K562 (cell line): ENCODE data around the gene ALG6. TPM values are rescaled to one million over a fixed set of nuclear protein-coding genes. Genes with fewer than 3 reads are reported as not detected.

Experiments
- BHLHE40 ChIP-seq: IDR thresholded peaks from 2 replicates; pipeline ENCODE4 v1.6.1; 2011; ENCODE audit warnings: low read length, improper control_type of control experiment
- CXXC5 ChIP-seq: fragments of 250-450 bp; sonication (Bioruptor Pico); IDR thresholded peaks from 2 replicates; pipeline ENCODE4 v1.8.0; 2022; ENCODE audit warnings: inconsistent platforms, mild to moderate bottlenecking, moderate library complexity
- RAD21 ChIP-seq, 2 experiments: fragments of 250-450 bp in 1 of 2; fragments of 450-650 bp in 1 of 2; sonication (Bioruptor Pico) in 1 of 2; formaldehyde crosslinking in 1 of 2; IDR thresholded peaks in 1 of 2; conservative IDR thresholded peaks in 1 of 2; 2 replicates each; pipeline versions ENCODE4 v1.4.0 to v1.8.0; 2020 to 2022; ENCODE audit warnings: mild to moderate bottlenecking in 2 of 2, moderate library complexity in 1 of 2
- ZFPM2 ChIP-seq: fragments of 250-450 bp; sonication (Bioruptor Pico); IDR thresholded peaks from 2 replicates; pipeline ENCODE4 v1.5.1; 2022; ENCODE audit warnings: mild to moderate bottlenecking
- ZNF764 ChIP-seq: fragments of 250-450 bp; sonication (Bioruptor Pico); IDR thresholded peaks from 2 replicates; pipeline ENCODE4 v1.4.0; 2020; ENCODE audit warnings: low read depth, mild to moderate bottlenecking, moderate library complexity
- polyA plus RNA-seq, 8 experiments: library from polyadenylated mRNA; depleted of rRNA in 4 of 8; stranded (reverse) in 5 of 8; unstranded in 3 of 8; fragments of >200 nt; fragmentation: Nextera tagmentation in 2 of 8; fragmentation: Illumina TruSeq in 1 of 8; extraction: Ambion mirVana in 2 of 8; extraction: Trizol in 1 of 8; gene quantifications; 2 replicates each; pipeline versions ENCODE4 v1.2.1 to v1.2.3, GENCODE V29; 2011 to 2014; ENCODE audit warnings: inconsistent platforms in 1 of 8, missing spikeins in 1 of 8
- total RNA-seq, 7 experiments: library from RNA; depleted of rRNA in 6 of 7; stranded (reverse); fragments of >200 nt in 6 of 7; fragmentation: Illumina TruSeq in 2 of 7; extraction: Trizol in 2 of 7; gene quantifications; 2 replicates each; pipeline versions ENCODE4 v1.2.1 to v1.2.3, GENCODE V29; 2011 to 2021; ENCODE audit warnings: low replicate concordance in 1 of 7
- TF ChIP-seq, protein P1 (sequence below), 2 experiments: fragments of 450-650 bp; formaldehyde crosslinking in 1 of 2; IDR thresholded peaks; 2 replicates each; pipeline versions ENCODE4 v1.4.0 to v1.6.1; 2014 to 2020; ENCODE audit warnings: mild to moderate bottlenecking in 2 of 2, borderline replicate concordance in 1 of 2, low read depth in 1 of 2
- TF ChIP-seq, protein P2 (sequence below): fragments of 450-650 bp; IDR thresholded peaks from 2 replicates; pipeline ENCODE4 v1.6.1; 2016; ENCODE audit warnings: mild to moderate bottlenecking, moderate library complexity

ALG6 gene
- total and polyA plus RNA-seq, 9 of the 15 experiments (the other 6 are each of a cell fraction or from before 2014, with no cell fraction given), result 14.6 to 35.7 (median 23.3) TPM

DNA sequence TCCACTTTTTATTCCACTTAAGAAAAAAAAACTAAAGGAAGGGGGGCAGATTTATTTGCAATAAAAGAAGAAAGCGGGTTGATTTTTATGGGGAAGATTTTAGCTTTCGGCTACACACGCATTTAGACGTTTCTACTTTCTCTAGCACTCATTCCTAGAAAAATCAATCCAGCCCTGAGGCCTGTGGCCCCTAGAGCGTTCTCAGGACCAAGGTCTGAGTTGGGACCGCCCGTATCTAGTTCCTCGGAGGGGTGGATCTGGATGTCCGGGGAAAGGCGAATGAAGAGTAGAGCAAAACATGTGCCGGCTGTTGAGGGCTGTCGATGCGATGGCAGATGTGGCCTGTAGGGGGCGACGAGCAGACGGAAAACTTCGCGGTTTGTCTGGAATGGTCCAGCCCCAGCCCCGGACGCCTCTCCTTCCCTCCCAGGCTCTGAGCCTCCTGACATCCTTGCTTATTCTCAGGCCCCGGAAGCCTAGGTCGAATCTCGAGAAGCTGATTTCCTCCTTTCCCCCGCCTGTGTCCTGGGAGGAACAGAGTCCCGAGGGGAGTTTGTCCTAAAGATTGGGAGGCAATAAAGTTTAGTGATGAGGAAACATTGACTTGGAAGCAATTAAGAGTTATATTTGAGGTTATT is 39.9 kb upstream of the ALG6 start (continued):
- no peak for TF ChIP-seq ZNF764
- TF ChIP-seq RAD21 (CRISPR knock-in tag; conservative IDR thresholded peaks at IDR 0.05 in 1 of 2, IDR thresholded peaks at IDR 0.05 in 1 of 2), result peak; percentile 37 to 65
- no peak for TF ChIP-seq ZFPM2 (CRISPR knock-in tag)
- TF ChIP-seq, protein P1, sequence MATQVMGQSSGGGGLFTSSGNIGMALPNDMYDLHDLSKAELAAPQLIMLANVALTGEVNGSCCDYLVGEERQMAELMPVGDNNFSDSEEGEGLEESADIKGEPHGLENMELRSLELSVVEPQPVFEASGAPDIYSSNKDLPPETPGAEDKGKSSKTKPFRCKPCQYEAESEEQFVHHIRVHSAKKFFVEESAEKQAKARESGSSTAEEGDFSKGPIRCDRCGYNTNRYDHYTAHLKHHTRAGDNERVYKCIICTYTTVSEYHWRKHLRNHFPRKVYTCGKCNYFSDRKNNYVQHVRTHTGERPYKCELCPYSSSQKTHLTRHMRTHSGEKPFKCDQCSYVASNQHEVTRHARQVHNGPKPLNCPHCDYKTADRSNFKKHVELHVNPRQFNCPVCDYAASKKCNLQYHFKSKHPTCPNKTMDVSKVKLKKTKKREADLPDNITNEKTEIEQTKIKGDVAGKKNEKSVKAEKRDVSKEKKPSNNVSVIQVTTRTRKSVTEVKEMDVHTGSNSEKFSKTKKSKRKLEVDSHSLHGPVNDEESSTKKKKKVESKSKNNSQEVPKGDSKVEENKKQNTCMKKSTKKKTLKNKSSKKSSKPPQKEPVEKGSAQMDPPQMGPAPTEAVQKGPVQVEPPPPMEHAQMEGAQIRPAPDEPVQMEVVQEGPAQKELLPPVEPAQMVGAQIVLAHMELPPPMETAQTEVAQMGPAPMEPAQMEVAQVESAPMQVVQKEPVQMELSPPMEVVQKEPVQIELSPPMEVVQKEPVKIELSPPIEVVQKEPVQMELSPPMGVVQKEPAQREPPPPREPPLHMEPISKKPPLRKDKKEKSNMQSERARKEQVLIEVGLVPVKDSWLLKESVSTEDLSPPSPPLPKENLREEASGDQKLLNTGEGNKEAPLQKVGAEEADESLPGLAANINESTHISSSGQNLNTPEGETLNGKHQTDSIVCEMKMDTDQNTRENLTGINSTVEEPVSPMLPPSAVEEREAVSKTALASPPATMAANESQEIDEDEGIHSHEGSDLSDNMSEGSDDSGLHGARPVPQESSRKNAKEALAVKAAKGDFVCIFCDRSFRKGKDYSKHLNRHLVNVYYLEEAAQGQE (IDR thresholded peaks at IDR 0.05; ENCODE audit: borderline replicate concordance), result peak; percentile 51; the same call in 1 of the 2 replicates
- TF ChIP-seq, protein P1 (CRISPR knock-in tag; IDR thresholded peaks at IDR 0.05; ENCODE audit: low read depth), result no peak
- TF ChIP-seq, protein P2, sequence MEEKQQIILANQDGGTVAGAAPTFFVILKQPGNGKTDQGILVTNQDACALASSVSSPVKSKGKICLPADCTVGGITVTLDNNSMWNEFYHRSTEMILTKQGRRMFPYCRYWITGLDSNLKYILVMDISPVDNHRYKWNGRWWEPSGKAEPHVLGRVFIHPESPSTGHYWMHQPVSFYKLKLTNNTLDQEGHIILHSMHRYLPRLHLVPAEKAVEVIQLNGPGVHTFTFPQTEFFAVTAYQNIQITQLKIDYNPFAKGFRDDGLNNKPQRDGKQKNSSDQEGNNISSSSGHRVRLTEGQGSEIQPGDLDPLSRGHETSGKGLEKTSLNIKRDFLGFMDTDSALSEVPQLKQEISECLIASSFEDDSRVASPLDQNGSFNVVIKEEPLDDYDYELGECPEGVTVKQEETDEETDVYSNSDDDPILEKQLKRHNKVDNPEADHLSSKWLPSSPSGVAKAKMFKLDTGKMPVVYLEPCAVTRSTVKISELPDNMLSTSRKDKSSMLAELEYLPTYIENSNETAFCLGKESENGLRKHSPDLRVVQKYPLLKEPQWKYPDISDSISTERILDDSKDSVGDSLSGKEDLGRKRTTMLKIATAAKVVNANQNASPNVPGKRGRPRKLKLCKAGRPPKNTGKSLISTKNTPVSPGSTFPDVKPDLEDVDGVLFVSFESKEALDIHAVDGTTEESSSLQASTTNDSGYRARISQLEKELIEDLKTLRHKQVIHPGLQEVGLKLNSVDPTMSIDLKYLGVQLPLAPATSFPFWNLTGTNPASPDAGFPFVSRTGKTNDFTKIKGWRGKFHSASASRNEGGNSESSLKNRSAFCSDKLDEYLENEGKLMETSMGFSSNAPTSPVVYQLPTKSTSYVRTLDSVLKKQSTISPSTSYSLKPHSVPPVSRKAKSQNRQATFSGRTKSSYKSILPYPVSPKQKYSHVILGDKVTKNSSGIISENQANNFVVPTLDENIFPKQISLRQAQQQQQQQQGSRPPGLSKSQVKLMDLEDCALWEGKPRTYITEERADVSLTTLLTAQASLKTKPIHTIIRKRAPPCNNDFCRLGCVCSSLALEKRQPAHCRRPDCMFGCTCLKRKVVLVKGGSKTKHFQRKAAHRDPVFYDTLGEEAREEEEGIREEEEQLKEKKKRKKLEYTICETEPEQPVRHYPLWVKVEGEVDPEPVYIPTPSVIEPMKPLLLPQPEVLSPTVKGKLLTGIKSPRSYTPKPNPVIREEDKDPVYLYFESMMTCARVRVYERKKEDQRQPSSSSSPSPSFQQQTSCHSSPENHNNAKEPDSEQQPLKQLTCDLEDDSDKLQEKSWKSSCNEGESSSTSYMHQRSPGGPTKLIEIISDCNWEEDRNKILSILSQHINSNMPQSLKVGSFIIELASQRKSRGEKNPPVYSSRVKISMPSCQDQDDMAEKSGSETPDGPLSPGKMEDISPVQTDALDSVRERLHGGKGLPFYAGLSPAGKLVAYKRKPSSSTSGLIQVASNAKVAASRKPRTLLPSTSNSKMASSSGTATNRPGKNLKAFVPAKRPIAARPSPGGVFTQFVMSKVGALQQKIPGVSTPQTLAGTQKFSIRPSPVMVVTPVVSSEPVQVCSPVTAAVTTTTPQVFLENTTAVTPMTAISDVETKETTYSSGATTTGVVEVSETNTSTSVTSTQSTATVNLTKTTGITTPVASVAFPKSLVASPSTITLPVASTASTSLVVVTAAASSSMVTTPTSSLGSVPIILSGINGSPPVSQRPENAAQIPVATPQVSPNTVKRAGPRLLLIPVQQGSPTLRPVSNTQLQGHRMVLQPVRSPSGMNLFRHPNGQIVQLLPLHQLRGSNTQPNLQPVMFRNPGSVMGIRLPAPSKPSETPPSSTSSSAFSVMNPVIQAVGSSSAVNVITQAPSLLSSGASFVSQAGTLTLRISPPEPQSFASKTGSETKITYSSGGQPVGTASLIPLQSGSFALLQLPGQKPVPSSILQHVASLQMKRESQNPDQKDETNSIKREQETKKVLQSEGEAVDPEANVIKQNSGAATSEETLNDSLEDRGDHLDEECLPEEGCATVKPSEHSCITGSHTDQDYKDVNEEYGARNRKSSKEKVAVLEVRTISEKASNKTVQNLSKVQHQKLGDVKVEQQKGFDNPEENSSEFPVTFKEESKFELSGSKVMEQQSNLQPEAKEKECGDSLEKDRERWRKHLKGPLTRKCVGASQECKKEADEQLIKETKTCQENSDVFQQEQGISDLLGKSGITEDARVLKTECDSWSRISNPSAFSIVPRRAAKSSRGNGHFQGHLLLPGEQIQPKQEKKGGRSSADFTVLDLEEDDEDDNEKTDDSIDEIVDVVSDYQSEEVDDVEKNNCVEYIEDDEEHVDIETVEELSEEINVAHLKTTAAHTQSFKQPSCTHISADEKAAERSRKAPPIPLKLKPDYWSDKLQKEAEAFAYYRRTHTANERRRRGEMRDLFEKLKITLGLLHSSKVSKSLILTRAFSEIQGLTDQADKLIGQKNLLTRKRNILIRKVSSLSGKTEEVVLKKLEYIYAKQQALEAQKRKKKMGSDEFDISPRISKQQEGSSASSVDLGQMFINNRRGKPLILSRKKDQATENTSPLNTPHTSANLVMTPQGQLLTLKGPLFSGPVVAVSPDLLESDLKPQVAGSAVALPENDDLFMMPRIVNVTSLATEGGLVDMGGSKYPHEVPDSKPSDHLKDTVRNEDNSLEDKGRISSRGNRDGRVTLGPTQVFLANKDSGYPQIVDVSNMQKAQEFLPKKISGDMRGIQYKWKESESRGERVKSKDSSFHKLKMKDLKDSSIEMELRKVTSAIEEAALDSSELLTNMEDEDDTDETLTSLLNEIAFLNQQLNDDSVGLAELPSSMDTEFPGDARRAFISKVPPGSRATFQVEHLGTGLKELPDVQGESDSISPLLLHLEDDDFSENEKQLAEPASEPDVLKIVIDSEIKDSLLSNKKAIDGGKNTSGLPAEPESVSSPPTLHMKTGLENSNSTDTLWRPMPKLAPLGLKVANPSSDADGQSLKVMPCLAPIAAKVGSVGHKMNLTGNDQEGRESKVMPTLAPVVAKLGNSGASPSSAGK, result peak; percentile 58
- 0 out of 2 replicates have a peak, but pooled peaks have one; percentile 11 for TF ChIP-seq CXXC5 (CRISPR knock-in tag)
- peak; percentile 47; the same call in 1 of the 2 replicates for TF ChIP-seq BHLHE40
